Measurements from ENCODE around the gene ACKR1.

Gene ACKR1

GRCh38 chr1:159175571-159175970 is 29.1 kb upstream of the ACKR1 start:
- Histone ChIP-seq H2AFZ (ENCODE audit: low read depth, low read length) (no peak overlapping the region), H3K79me2 (ENCODE audit: low read length) (no peaks in the 10 kb centered on the region), H3K27ac (ENCODE audit: low read length) (no peak overlapping the region), H3K4me1 (ENCODE audit: low read length) (no peaks in the 10 kb centered on the region), H3K9me3 (ENCODE audit: insufficient read depth, low read length) (no peaks in the 10 kb centered on the region), H3K27me3 (ENCODE audit: low read depth, low read length) (peaks cover 13% of the 10 kb centered on the region), H3K4me3 (ENCODE audit: low read length) (no peak overlapping the region), H3K4me2 (ENCODE audit: low read length) (no peak overlapping the region), H4K20me1 (ENCODE audit: insufficient read depth, low read length) (peaks cover 19% of the 10 kb centered on the region), H3K9ac (ENCODE audit: low read length) (no peak overlapping the region), H3K36me3 (replicated peaks; ENCODE audit: low read depth, low read length) (no peaks in the 10 kb centered on the region)
- TF ChIP-seq CTCF (IDR thresholded peaks at IDR 0.05; ENCODE audit: low read depth, low read length) (no peak), EZH2phosphoT487 (IDR thresholded peaks at IDR 0.05; ENCODE audit: low read depth) (no peak)

- TF ChIP-seq CTCF (IDR thresholded peaks at IDR 0.05; ENCODE audit: low read depth, low read length) (no peak), EZH2phosphoT487 (IDR thresholded peaks at IDR 0.05; ENCODE audit: low read depth) (no peak)
- H3K79me2 ChIP-seq (ENCODE audit: low read length) = no peaks in the 10 kb centered on the region
- no peak overlapping the region for H3K27ac ChIP-seq (ENCODE audit: low read length)
- H3K4me1 ChIP-seq (ENCODE audit: low read length) = no peaks in the 10 kb centered on the region
- no peaks in the 10 kb centered on the region for H3K9me3 ChIP-seq (ENCODE audit: insufficient read depth, low read length)
- no peak overlapping the region for H2AFZ ChIP-seq (ENCODE audit: low read depth, low read length)
- no peak overlapping the region for H3K4me2 ChIP-seq (ENCODE audit: low read length)
- H3K27me3 ChIP-seq (ENCODE audit: low read depth, low read length) = peaks cover 10% of the 10 kb centered on the region; the same call in 1 of the 2 replicates
- no peak overlapping the region for H3K4me3 ChIP-seq (ENCODE audit: low read length)
- no peaks in the 10 kb centered on the region for H3K36me3 ChIP-seq (replicated peaks; ENCODE audit: low read depth, low read length)
- H4K20me1 ChIP-seq (ENCODE audit: insufficient read depth, low read length) = peaks cover 19% of the 10 kb centered on the region
- H3K9ac ChIP-seq (ENCODE audit: low read length) = no peak overlapping the region
Observed at GRCh38 chr1:159177272-159177907, 27.3 kb upstream of the ACKR1 start.

- H3K27me3 ChIP-seq (ENCODE audit: low read depth, low read length) = peaks cover 10% of the 10 kb centered on the region; the same call in 1 of the 2 replicates
- no peaks in the 10 kb centered on the region for H3K4me1 ChIP-seq (ENCODE audit: low read length)
- no peak overlapping the region for H3K9ac ChIP-seq (ENCODE audit: low read length)
- no peak overlapping the region for H2AFZ ChIP-seq (ENCODE audit: low read depth, low read length)
- H3K9me3 ChIP-seq (ENCODE audit: insufficient read depth, low read length) = no peaks in the 10 kb centered on the region
- TF ChIP-seq EZH2phosphoT487 (IDR thresholded peaks at IDR 0.05; ENCODE audit: low read depth) = no peak
- no peak for TF ChIP-seq CTCF (IDR thresholded peaks at IDR 0.05; ENCODE audit: low read depth, low read length)
- no peak overlapping the region for H3K4me3 ChIP-seq (ENCODE audit: low read length)
- no peaks in the 10 kb centered on the region for H3K79me2 ChIP-seq (ENCODE audit: low read length)
- H4K20me1 ChIP-seq (ENCODE audit: insufficient read depth, low read length) = peaks cover 21% of the 10 kb centered on the region
- no peak overlapping the region for H3K27ac ChIP-seq (ENCODE audit: low read length)
- H3K4me2 ChIP-seq (ENCODE audit: low read length) = no peak overlapping the region
- no peaks in the 10 kb centered on the region for H3K36me3 ChIP-seq (replicated peaks; ENCODE audit: low read depth, low read length)
Observed at GRCh38 chr1:159179906-159180305, 24.8 kb upstream of the ACKR1 start.

GRCh38 chr1:159180516-159180915 is 24.2 kb upstream of the ACKR1 start:
- no peak for TF ChIP-seq EZH2phosphoT487 (IDR thresholded peaks at IDR 0.05; ENCODE audit: low read depth)
- no peak for TF ChIP-seq CTCF (IDR thresholded peaks at IDR 0.05; ENCODE audit: low read depth, low read length)
- no peak overlapping the region for H3K4me2 ChIP-seq (ENCODE audit: low read length)
- peaks cover 21% of the 10 kb centered on the region for H4K20me1 ChIP-seq (ENCODE audit: insufficient read depth, low read length)
- no peak overlapping the region for H3K27ac ChIP-seq (ENCODE audit: low read length)
- H3K4me3 ChIP-seq (ENCODE audit: low read length) = no peak overlapping the region
- H2AFZ ChIP-seq (ENCODE audit: low read depth, low read length) = no peak overlapping the region
- no peaks in the 10 kb centered on the region for H3K79me2 ChIP-seq (ENCODE audit: low read length)
- H3K4me1 ChIP-seq (ENCODE audit: low read length) = no peaks in the 10 kb centered on the region
- H3K9me3 ChIP-seq (ENCODE audit: insufficient read depth, low read length) = no peaks in the 10 kb centered on the region
- no peak overlapping the region for H3K9ac ChIP-seq (ENCODE audit: low read length)
- H3K36me3 ChIP-seq (replicated peaks; ENCODE audit: low read depth, low read length) = no peaks in the 10 kb centered on the region
- peaks cover 11% of the 10 kb centered on the region; the same call in 1 of the 2 replicates for H3K27me3 ChIP-seq (ENCODE audit: low read depth, low read length)
